Astrocyte of the spinal cord (primary cell): Measurements from ENCODE around the gene USP47.
A peak's percentile ranks its signal among the peaks of the same experiment; 100 is the strongest.

Experiments used
- DNase-seq: peaks from one replicate; pipeline ENCODE4 v3.0.0; 2011; ENCODE audit warnings: low read depth, low spot score
- H3K4me3 ChIP-seq: 2 replicates; pipeline ENCODE4 v1.5.1; 2011; ENCODE audit warnings: low read depth, mild to moderate bottlenecking, low read length, moderate library complexity
- CTCF ChIP-seq: IDR thresholded peaks from 2 replicates; pipeline ENCODE4 v1.5.1; 2012; ENCODE audit warnings: low read depth, mild to moderate bottlenecking, low read length, inconsistent platforms
- in situ Hi-C: cut with HindIII; loops from 2 replicates; pipeline ENCODE4 v1.10.0; 2017; ENCODE audit warnings: low sequenced_read_pairs

USP47 gene

DNA sequence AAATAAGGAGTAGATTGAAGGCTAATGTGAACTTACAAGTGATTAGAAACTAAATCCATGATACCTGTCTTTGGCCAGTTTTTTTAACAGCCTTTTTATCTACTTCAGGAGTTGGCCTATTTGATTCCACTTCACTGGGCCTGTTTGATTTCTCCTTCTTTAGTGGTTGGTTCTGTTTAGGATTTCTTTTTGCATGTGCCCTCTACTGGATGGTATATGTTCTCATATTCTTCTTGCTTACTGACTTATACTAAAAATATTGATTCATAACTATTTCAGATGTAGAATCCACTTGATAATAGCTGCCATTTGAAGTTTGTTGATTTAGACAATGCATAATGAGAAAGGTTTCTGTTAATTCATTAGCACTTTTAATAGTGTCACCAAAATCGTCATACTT lies 53.9 kb downstream of the USP47 start:
- H3K4me3 ChIP-seq: no peak overlapping the region
- DNase-seq: no peak
- TF ChIP-seq CTCF: peak; percentile 13
- in situ Hi-C loops: no loop called here

GRCh38 chr11:11898648-11899047 lies 56.9 kb downstream of the USP47 start:
- no peak for DNase-seq

DNA sequence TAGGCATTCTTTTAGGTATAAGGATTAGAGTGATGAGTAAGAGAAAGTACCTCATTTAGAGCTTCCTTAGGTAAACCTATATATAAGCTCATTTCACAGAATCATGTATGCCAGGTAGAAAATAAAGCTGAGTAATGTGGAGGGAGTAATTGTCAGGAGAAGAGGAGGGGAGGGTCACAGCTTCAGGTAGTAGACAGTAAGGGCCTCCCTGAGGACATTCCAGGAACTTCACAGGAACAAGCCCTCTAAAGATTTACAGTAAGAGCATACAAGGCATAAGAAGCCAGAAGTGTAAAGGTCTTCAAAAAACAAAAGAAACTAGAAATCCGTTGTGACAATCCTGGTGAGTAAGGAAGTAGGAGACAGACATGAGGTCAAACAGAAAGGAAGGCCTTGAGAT lies 57.6 kb downstream of the USP47 start:
- no peak for DNase-seq
- no peak for TF ChIP-seq CTCF
- H3K4me3 ChIP-seq: no peak overlapping the region
- in situ Hi-C loops: no loop called here

More at GRCh38 chr11:11898648-11899047, 56.9 kb downstream of the USP47 start:
- in situ Hi-C loops: no loop called here
- TF ChIP-seq CTCF: no peak
- H3K4me3 ChIP-seq: no peak overlapping the region

- in situ Hi-C loops: no loop called here
- DNase-seq: no peak
- no peak for TF ChIP-seq CTCF
- no peak overlapping the region for H3K4me3 ChIP-seq
These were observed 60.2 kb downstream of the USP47 start for GRCh38 chr11:11901929-11902328.

GRCh38 chr11:11909727-11910126 lies 68.0 kb downstream of the USP47 start:
- DNase-seq: peak; percentile 65
- TF ChIP-seq CTCF: no peak
- no peak overlapping the region for H3K4me3 ChIP-seq
- in situ Hi-C loops: no loop called here

DNA sequence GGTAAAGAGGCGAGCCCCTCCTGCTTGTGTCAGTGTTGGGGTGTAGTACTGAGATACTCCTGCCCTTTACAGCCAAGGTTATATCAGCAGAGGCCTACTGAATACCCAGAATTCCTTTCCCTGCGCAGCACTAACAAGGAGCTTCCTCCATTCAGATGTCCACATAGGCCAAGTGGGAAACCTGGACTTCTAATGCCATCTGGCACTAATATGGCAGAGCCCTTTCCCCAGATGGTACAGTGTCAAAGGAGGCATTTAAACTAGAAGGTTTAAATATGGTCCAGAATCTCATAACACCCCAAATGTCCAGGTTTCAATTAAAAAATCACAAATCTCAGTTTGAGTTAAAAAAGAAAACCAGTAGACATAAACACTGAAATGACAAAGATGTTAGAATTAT lies 68.8 kb downstream of the USP47 start:
- DNase-seq: no peak
- no peak overlapping the region for H3K4me3 ChIP-seq
- TF ChIP-seq CTCF: no peak
- in situ Hi-C loops: no loop called here

DNA sequence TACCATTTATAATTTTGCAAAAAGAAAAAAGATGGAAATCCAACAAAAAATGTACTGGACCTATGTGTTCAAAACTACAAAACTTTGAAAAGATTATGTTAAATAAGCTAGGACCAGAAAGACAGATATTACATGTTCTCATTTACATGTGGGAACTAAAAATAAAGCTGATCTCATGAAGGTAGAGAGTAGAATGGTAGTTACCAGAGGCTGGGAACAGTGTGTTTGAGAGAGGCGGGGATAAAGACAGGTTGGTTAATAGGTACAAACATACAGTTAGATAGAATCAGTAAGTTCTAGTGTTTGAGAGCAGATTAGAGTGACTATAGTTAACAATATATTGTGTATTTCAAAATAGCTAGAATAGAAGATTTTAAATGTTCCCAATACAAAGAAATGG lies 71.6 kb downstream of the USP47 start:
- no peak for DNase-seq
- H3K4me3 ChIP-seq: no peak overlapping the region
- TF ChIP-seq CTCF: no peak
- in situ Hi-C loops: no loop called here
